OCI-LY3 (cell line): Measurements from ENCODE around the gene SPDEF.

Experiments used
- CTCF ChIP-seq: fragments of 200-600, 300-600 bp; sonication (generic); IDR thresholded peaks from 2 replicates; pipeline ENCODE4 v1.5.1; 2014; ENCODE audit warnings: antibody characterized with exemption, low read length, low read depth
- EZH2phosphoT487 ChIP-seq: fragments of 200-600 bp; shearing (Covaris generic); IDR thresholded peaks from 2 replicates; pipeline ENCODE4 v1.6.1; 2018; ENCODE audit warnings: antibody characterized with exemption, mixed run types, low read depth

- TF ChIP-seq CTCF (no peak), EZH2phosphoT487 (no peak)
These were observed 12.4 kb upstream of the SPDEF start for GRCh38 chr6:34568341-34569201.
